HepG2 (cell line): ENCODE results near the gene RAE1. TPM values are rescaled to one million over a fixed set of nuclear protein-coding genes. Genes with fewer than 3 reads are reported as not detected.
A peak's percentile ranks its signal among the peaks of the same experiment; 100 is the strongest.

Experiments used
- ARID4A ChIP-seq: sonication (generic); formaldehyde crosslinking; IDR thresholded peaks from 2 replicates; pipeline ENCODE4 v1.5.0; 2020; ENCODE audit warnings: mild to moderate bottlenecking, missing genetic modification reagents, borderline replicate concordance
- DMAP1 ChIP-seq: IDR thresholded peaks from 2 replicates; pipeline ENCODE4 v1.6.1; 2016
- E2F5 ChIP-seq: sonication (generic); formaldehyde crosslinking; conservative IDR thresholded peaks from 2 replicates; pipeline ENCODE4 v1.4.0; 2020; ENCODE audit warnings: missing genetic modification reagents
- HMGA1 ChIP-seq: sonication (generic); formaldehyde crosslinking; conservative IDR thresholded peaks from 2 replicates; pipeline ENCODE4 v1.4.0; 2020; ENCODE audit warnings: missing genetic modification reagents
- HNRNPLL ChIP-seq: fragments of 200-400 bp; formaldehyde crosslinking; IDR thresholded peaks from 2 replicates; pipeline ENCODE4 v1.6.1; 2017; ENCODE audit warnings: mild to moderate bottlenecking, low read depth, low read length; ENCODE audit not compliant: poor library complexity, severe bottlenecking
- MTA1 ChIP-seq: sonication (generic); formaldehyde crosslinking; IDR thresholded peaks from 2 replicates; pipeline ENCODE4 v1.4.0; 2020; ENCODE audit warnings: missing genetic modification reagents, mild to moderate bottlenecking, borderline replicate concordance
- MZF1 ChIP-seq: sonication (generic); formaldehyde crosslinking; IDR thresholded peaks from 2 replicates; pipeline ENCODE4 v1.8.1; 2023; ENCODE audit warnings: mild to moderate bottlenecking, missing genetic modification reagents, borderline replicate concordance
- NR2F1 ChIP-seq, 2 experiments: fragments of 450-650 bp in 1 of 2; formaldehyde crosslinking in 1 of 2; IDR thresholded peaks; 2 replicates each; pipeline versions ENCODE4 v1.5.0 to v1.6.1; 2016 to 2020; ENCODE audit warnings: mild to moderate bottlenecking in 1 of 2, missing compliant biosample characterization in 1 of 2, missing genetic modification reagents in 1 of 2, moderate library complexity in 1 of 2
- PHF21A ChIP-seq: sonication (generic); formaldehyde crosslinking; IDR thresholded peaks from 2 replicates; pipeline ENCODE4 v1.5.0; 2020; ENCODE audit warnings: mild to moderate bottlenecking, missing genetic modification reagents
- PHF8 ChIP-seq: sonication (generic); formaldehyde crosslinking; IDR thresholded peaks from 2 replicates; pipeline ENCODE4 v1.5.0; 2020; ENCODE audit warnings: missing genetic modification reagents
- ZBTB7A ChIP-seq: sonication (generic); formaldehyde crosslinking; IDR thresholded peaks from 2 replicates; pipeline ENCODE4 v1.8.0; 2022; ENCODE audit warnings: mild to moderate bottlenecking, missing genetic modification reagents
- ZFY ChIP-seq: sonication (generic); formaldehyde crosslinking; IDR thresholded peaks from 2 replicates; pipeline ENCODE4 v1.4.0; 2020; ENCODE audit warnings: missing genetic modification reagents
- ZMYM4 ChIP-seq: sonication (generic); formaldehyde crosslinking; IDR thresholded peaks from 2 replicates; pipeline ENCODE4 v1.8.1; 2023; ENCODE audit warnings: mild to moderate bottlenecking, missing genetic modification reagents
- ZNF543 ChIP-seq: sonication (generic); formaldehyde crosslinking; IDR thresholded peaks from 2 replicates; pipeline ENCODE4 v1.4.0; 2020; ENCODE audit warnings: mild to moderate bottlenecking, missing genetic modification reagents
- ZNF563 ChIP-seq: sonication (generic); formaldehyde crosslinking; IDR thresholded peaks from 2 replicates; pipeline ENCODE4 v1.8.0; 2022; ENCODE audit warnings: mild to moderate bottlenecking, moderate library complexity, missing genetic modification reagents
- ZZZ3 ChIP-seq: sonication (generic); formaldehyde crosslinking; IDR thresholded peaks from 2 replicates; pipeline ENCODE4 v1.4.0; 2020; ENCODE audit warnings: missing genetic modification reagents, mild to moderate bottlenecking, borderline replicate concordance
- polyA plus RNA-seq, 8 experiments: library from polyadenylated mRNA; depleted of rRNA in 3 of 8; stranded (reverse) in 7 of 8; unstranded in 1 of 8; fragments of >200 nt; fragmentation: Illumina TruSeq in 4 of 8; extraction: Trizol in 4 of 8; gene quantifications; 2 replicates each; pipeline versions ENCODE4 v1.2.1 to v1.2.3, GENCODE V29; 2011 to 2016; ENCODE audit warnings: low read depth in 4 of 8, missing spikeins in 1 of 8, mixed read lengths in 1 of 8; ENCODE audit not compliant: insufficient read depth in 1 of 8
- total RNA-seq, 5 experiments: library from RNA; depleted of rRNA; stranded (reverse); fragments of >200 nt; fragmentation: Illumina TruSeq; extraction: Trizol; gene quantifications; 2 replicates each; pipeline ENCODE4 v1.2.3, GENCODE V29; 2016; ENCODE audit warnings: low read depth in 1 of 5
- TF ChIP-seq, protein P1 (sequence below): sonication (generic); formaldehyde crosslinking; IDR thresholded peaks from 2 replicates; pipeline ENCODE4 v1.4.0; 2020; ENCODE audit warnings: missing genetic modification reagents, borderline replicate concordance
- TF ChIP-seq, protein P2 (sequence below): sonication (generic); formaldehyde crosslinking; IDR thresholded peaks from 2 replicates; pipeline ENCODE4 v1.9.0; 2021; ENCODE audit warnings: missing genetic modification reagents, mild to moderate bottlenecking, borderline replicate concordance

Gene RAE1
- total and polyA plus RNA-seq, 2 of the 13 experiments (the other 11 are each of a cell fraction or from before 2014, with no cell fraction given) = 36.1 to 72.9 TPM

DNA sequence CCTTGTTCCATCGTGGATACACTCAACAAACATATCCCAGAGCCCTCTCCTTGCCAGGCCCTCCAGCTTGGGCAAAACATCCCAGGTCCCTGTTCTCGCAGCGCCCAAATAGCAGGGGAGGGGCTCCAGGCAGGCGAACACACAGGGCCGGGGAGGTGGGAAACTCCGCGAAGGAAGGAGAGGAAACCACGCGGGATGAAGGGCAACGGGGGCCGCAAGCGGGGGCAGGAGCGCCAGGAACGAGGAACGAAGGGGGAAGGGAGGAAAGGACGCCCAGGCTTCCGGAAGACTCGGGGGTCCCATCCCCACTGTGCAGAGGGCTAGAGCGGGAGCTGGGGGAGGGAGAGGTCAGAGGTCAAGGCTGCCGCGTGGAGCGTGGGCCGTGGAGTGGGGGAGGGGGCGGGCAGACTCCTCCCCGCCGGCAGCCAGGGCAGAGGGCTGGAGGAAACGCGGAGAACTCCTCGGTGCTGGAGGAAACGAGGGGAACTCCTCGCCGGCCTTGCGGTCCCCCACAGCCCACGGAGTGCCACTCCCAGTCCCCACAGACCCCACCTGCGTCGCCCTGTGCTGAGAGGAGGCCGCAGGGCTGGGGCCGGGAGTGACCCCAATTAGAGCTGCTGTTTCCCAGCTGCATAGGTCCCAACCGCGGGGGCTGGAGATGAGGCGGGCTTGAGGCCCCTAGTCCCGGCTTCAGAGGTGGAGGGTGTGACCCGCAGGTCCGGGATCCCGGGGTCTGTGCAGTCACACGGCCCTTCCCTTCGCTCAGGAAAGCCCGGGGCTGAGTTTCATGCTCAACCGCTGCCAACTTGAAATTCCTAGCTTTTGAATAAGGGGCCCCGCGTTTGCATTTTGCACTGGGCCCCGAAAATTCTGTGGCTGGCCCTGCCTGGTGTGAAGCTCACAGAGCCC, 38.9 kb downstream of the RAE1 start (continued):
- TF ChIP-seq ZZZ3 (CRISPR knock-in tag) (0 out of 2 replicates have a peak, but pooled peaks have one; percentile 9), ZBTB7A (CRISPR knock-in tag) (peak; percentile 86), ZNF543 (CRISPR knock-in tag) (0 out of 2 replicates have a peak, but pooled peaks have one; percentile 1), MZF1 (CRISPR knock-in tag) (no peak), ZFY (no peak), HMGA1 (CRISPR knock-in tag) (no peak), ZMYM4 (CRISPR knock-in tag) (no peak), MTA1 (CRISPR knock-in tag) (peak; percentile 26; the same call in 1 of the 2 replicates), PHF21A (CRISPR knock-in tag) (no peak), NR2F1 (CRISPR knock-in tag; IDR thresholded peaks at IDR 0.05) (peak in 1 of 2 experiments; percentile 70; a peak in 2 of 4 replicates), DMAP1 (CRISPR knock-in tag) (peak; percentile 8; the same call in 1 of the 2 replicates), ARID4A (CRISPR knock-in tag) (no peak; the same call in 1 of the 2 replicates), ZNF563 (peak; percentile 14; the same call in 1 of the 2 replicates), E2F5 (CRISPR knock-in tag) (0 out of 2 replicates have a peak, but pooled peaks have one; percentile 27), HNRNPLL (peak; percentile 47), PHF8 (peak; percentile 18; the same call in 1 of the 2 replicates)
- TF ChIP-seq, protein P1, sequence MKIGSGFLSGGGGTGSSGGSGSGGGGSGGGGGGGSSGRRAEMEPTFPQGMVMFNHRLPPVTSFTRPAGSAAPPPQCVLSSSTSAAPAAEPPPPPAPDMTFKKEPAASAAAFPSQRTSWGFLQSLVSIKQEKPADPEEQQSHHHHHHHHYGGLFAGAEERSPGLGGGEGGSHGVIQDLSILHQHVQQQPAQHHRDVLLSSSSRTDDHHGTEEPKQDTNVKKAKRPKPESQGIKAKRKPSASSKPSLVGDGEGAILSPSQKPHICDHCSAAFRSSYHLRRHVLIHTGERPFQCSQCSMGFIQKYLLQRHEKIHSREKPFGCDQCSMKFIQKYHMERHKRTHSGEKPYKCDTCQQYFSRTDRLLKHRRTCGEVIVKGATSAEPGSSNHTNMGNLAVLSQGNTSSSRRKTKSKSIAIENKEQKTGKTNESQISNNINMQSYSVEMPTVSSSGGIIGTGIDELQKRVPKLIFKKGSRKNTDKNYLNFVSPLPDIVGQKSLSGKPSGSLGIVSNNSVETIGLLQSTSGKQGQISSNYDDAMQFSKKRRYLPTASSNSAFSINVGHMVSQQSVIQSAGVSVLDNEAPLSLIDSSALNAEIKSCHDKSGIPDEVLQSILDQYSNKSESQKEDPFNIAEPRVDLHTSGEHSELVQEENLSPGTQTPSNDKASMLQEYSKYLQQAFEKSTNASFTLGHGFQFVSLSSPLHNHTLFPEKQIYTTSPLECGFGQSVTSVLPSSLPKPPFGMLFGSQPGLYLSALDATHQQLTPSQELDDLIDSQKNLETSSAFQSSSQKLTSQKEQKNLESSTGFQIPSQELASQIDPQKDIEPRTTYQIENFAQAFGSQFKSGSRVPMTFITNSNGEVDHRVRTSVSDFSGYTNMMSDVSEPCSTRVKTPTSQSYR (CRISPR knock-in tag) = peak; percentile 83
- TF ChIP-seq, protein P2, sequence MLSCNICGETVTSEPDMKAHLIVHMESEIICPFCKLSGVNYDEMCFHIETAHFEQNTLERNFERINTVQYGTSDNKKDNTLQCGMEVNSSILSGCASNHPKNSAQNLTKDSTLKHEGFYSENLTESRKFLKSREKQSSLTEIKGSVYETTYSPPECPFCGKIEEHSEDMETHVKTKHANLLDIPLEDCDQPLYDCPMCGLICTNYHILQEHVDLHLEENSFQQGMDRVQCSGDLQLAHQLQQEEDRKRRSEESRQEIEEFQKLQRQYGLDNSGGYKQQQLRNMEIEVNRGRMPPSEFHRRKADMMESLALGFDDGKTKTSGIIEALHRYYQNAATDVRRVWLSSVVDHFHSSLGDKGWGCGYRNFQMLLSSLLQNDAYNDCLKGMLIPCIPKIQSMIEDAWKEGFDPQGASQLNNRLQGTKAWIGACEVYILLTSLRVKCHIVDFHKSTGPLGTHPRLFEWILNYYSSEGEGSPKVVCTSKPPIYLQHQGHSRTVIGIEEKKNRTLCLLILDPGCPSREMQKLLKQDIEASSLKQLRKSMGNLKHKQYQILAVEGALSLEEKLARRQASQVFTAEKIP = no peak
